OCI-LY3 (cell line): Measurements from ENCODE around the gene EPHB4.

Experiments
- H2AFZ ChIP-seq: fragments of 200-600, 300-600 bp; shearing (Covaris generic); 2 replicates; pipeline ENCODE4 v1.6.0; 2014; ENCODE audit warnings: antibody characterized with exemption, low read depth, low read length
- H3K27ac ChIP-seq: fragments of 200-600, 300-600 bp; sonication (generic); 2 replicates; pipeline ENCODE4 v1.5.1; 2014; ENCODE audit warnings: mild to moderate bottlenecking, low read length, moderate library complexity, mixed read lengths
- H3K27me3 ChIP-seq: fragments of 200-600, 300-600 bp; sonication (generic); 2 replicates; pipeline ENCODE4 v1.6.1; 2014; ENCODE audit warnings: low read depth, low read length, mixed read lengths
- H3K36me3 ChIP-seq: fragments of 200-600, 300-600 bp; sonication (generic); replicated peaks from 2 replicates; pipeline ENCODE3; 2014; ENCODE audit warnings: low read depth, low read length, mixed read lengths
- H3K4me1 ChIP-seq: fragments of 300-600, 200-600 bp; sonication (generic); 2 replicates; pipeline ENCODE4 v1.6.1; 2014; ENCODE audit warnings: low read length, mixed read lengths
- H3K4me2 ChIP-seq: fragments of 200-600, 300-600 bp; sonication (generic); 2 replicates; pipeline ENCODE4 v1.6.1; 2014; ENCODE audit warnings: low read length, mixed read lengths
- H3K4me3 ChIP-seq: fragments of 300-600, 200-600 bp; sonication (generic); 2 replicates; pipeline ENCODE4 v1.5.1; 2014; ENCODE audit warnings: antibody characterized with exemption, mild to moderate bottlenecking, low read length, moderate library complexity
- H3K79me2 ChIP-seq: fragments of 300-600, 200-600 bp; shearing (Covaris generic); 2 replicates; pipeline ENCODE4 v1.6.1; 2014; ENCODE audit warnings: mild to moderate bottlenecking, low read length, mixed read lengths
- H3K9ac ChIP-seq: fragments of 300-600, 200-600 bp; shearing (Covaris generic); 2 replicates; pipeline ENCODE4 v1.6.0; 2014; ENCODE audit warnings: mild to moderate bottlenecking, low read length, moderate library complexity
- H3K9me3 ChIP-seq: fragments of 200-600, 300-600 bp; shearing (Covaris generic); 2 replicates; pipeline ENCODE4 v1.6.1; 2014; ENCODE audit warnings: low read length, mixed read lengths; ENCODE audit not compliant: insufficient read depth
- H4K20me1 ChIP-seq: fragments of 200-600, 300-600 bp; sonication (generic); 2 replicates; pipeline ENCODE4 v1.6.1; 2016; ENCODE audit warnings: low read length, mixed read lengths; ENCODE audit not compliant: insufficient read depth
- CTCF ChIP-seq: fragments of 200-600, 300-600 bp; sonication (generic); IDR thresholded peaks from 2 replicates; pipeline ENCODE4 v1.5.1; 2014; ENCODE audit warnings: antibody characterized with exemption, low read length, low read depth
- EZH2phosphoT487 ChIP-seq: fragments of 200-600 bp; shearing (Covaris generic); IDR thresholded peaks from 2 replicates; pipeline ENCODE4 v1.6.1; 2018; ENCODE audit warnings: antibody characterized with exemption, mixed run types, low read depth

Gene EPHB4

GRCh38 chr7:100806276-100806675, 21.0 kb downstream of the EPHB4 start:
- Histone ChIP-seq H3K27ac (no peak overlapping the region), H3K79me2 (no peaks in the 10 kb centered on the region), H4K20me1 (no peaks in the 10 kb centered on the region), H3K36me3 (no peaks in the 10 kb centered on the region), H3K27me3 (no peaks in the 10 kb centered on the region), H3K4me2 (no peak overlapping the region), H3K9ac (no peak overlapping the region), H3K9me3 (no peaks in the 10 kb centered on the region), H2AFZ (no peak overlapping the region), H3K4me1 (peaks cover 26% of the 10 kb centered on the region), H3K4me3 (no peak overlapping the region)
- TF ChIP-seq CTCF, result no peak
- no peak for TF ChIP-seq EZH2phosphoT487

- no peaks in the 10 kb centered on the region for H3K36me3 ChIP-seq
- no peaks in the 10 kb centered on the region for H3K27me3 ChIP-seq
These were observed 22.5 kb downstream of the EPHB4 start for GRCh38 chr7:100804681-100805431.

GRCh38 chr7:100803398-100804161, 23.7 kb downstream of the EPHB4 start:
- Histone ChIP-seq H3K4me1 (peaks cover 44% of the 10 kb centered on the region), H3K79me2 (no peaks in the 10 kb centered on the region), H3K36me3 (no peaks in the 10 kb centered on the region), H2AFZ (peak overlapping the region; percentile 72), H3K4me3 (peak overlapping the region; percentile 83), H3K9ac (peak overlapping the region; percentile 91), H3K9me3 (no peaks in the 10 kb centered on the region), H3K4me2 (peak overlapping the region; percentile 98), H3K27ac (peak overlapping the region; percentile 85), H3K27me3 (no peaks in the 10 kb centered on the region), H4K20me1 (no peaks in the 10 kb centered on the region)
- TF ChIP-seq EZH2phosphoT487 (no peak), CTCF (no peak)

More at GRCh38 chr7:100804681-100805431, 22.5 kb downstream of the EPHB4 start:
- no peak overlapping the region for H3K9ac ChIP-seq
- H4K20me1 ChIP-seq, result no peaks in the 10 kb centered on the region
- no peaks in the 10 kb centered on the region for H3K79me2 ChIP-seq
- H2AFZ ChIP-seq, result no peak overlapping the region
- H3K4me1 ChIP-seq, result peaks cover 32% of the 10 kb centered on the region
- TF ChIP-seq CTCF (no peak), EZH2phosphoT487 (no peak)
- H3K4me2 ChIP-seq, result no peak overlapping the region
- no peaks in the 10 kb centered on the region for H3K9me3 ChIP-seq
- H3K4me3 ChIP-seq, result no peak overlapping the region
- H3K27ac ChIP-seq, result no peak overlapping the region

- no peak for TF ChIP-seq CTCF
- no peak for TF ChIP-seq EZH2phosphoT487
- peak overlapping the region; percentile 72 for H2AFZ ChIP-seq
- no peaks in the 10 kb centered on the region for H3K36me3 ChIP-seq
- peak overlapping the region; percentile 83 for H3K4me3 ChIP-seq
- H3K27ac ChIP-seq, result peak overlapping the region; percentile 85
- H3K4me2 ChIP-seq, result peak overlapping the region; percentile 98
- peak overlapping the region; percentile 91 for H3K9ac ChIP-seq
- H3K4me1 ChIP-seq, result peaks cover 44% of the 10 kb centered on the region
- no peaks in the 10 kb centered on the region for H3K9me3 ChIP-seq
- H3K27me3 ChIP-seq, result no peaks in the 10 kb centered on the region
- no peaks in the 10 kb centered on the region for H3K79me2 ChIP-seq
- H4K20me1 ChIP-seq, result no peaks in the 10 kb centered on the region
These were observed 24.4 kb downstream of the EPHB4 start for GRCh38 chr7:100802951-100803350.
